Memory B cell (primary cell): ENCODE measurements around the gene CHRNA7.
"Not testable (repeated sequence)": the region's sequence is repeated elsewhere in the genome, so short reads cannot be mapped to it uniquely, and the experiment has no call there.

Source experiments
- ATAC-seq: fragments of 150-1000 bp; cut with Tn5 transposase; 2 replicates; pipeline ENCODE4 v1.10.0; 2021; ENCODE audit warnings: low read depth, mild to moderate bottlenecking, moderate library complexity
- DNase-seq, 2 donors: peaks; one replicate each; pipeline ENCODE4 v3.0.0; 2022; ENCODE audit warnings: low spot score in 2 of 2
- H3K27ac Mint-ChIP-seq: one replicate; pipeline ENCODE4 v1.8.0; 2022; ENCODE audit warnings: mild to moderate bottlenecking, moderate library complexity, mixed read lengths
- H3K27me3 Mint-ChIP-seq: one replicate; pipeline ENCODE4 v1.8.0; 2022; ENCODE audit warnings: mixed read lengths
- H3K36me3 Mint-ChIP-seq: one replicate; pipeline ENCODE4 v1.8.0; 2022; ENCODE audit warnings: mild to moderate bottlenecking, mixed read lengths
- H3K4me1 Mint-ChIP-seq: one replicate; pipeline ENCODE4 v1.8.0; 2022; ENCODE audit warnings: mixed read lengths
- H3K4me3 Mint-ChIP-seq: one replicate; pipeline ENCODE4 v1.8.0; 2022; ENCODE audit warnings: mild to moderate bottlenecking, moderate library complexity, mixed read lengths
- H3K9me3 Mint-ChIP-seq: one replicate; pipeline ENCODE4 v1.8.0; 2022; ENCODE audit warnings: mixed read lengths

Gene CHRNA7

DNA sequence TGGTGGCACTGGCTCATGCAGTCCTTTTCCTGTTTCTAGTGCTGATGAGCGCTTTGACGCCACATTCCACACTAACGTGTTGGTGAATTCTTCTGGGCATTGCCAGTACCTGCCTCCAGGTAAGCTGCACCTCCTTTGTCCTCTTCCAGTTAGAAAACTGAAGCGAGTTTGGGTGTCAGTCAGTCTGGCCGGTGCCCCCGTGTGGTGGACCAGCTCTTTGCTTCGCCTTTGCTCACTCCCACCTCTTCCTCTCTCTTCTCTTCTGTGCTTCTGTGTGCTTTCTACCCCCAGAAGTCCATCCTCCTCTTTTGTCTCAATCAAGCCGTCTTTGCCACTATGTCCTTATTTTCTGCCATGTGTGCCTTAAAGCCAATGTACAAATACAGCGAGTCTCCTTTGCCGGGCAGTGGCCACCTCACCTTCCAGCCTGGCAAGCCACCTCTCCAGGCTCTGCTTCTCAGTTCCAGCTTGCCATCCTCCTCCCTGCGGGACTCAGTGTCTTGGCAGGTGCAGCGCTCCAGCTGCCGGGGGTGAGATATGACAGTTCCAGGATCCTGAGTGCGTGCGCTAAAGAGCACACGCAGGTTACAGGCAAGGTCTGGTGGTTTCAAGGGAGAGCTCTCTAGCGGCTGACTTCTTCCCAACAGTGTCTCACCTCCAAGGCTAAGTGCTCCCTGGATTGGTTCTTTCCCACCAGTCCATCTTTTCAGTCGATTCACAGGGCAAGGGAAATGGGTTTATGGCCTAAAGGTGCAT, 123.7 kb downstream of the CHRNA7 start:
- not testable (repeated sequence) for H3K27me3 Mint-ChIP-seq, H3K4me3 Mint-ChIP-seq, H3K27ac Mint-ChIP-seq, H3K4me1 Mint-ChIP-seq, H3K36me3 Mint-ChIP-seq, H3K9me3 Mint-ChIP-seq, DNase-seq, ATAC-seq

DNA sequence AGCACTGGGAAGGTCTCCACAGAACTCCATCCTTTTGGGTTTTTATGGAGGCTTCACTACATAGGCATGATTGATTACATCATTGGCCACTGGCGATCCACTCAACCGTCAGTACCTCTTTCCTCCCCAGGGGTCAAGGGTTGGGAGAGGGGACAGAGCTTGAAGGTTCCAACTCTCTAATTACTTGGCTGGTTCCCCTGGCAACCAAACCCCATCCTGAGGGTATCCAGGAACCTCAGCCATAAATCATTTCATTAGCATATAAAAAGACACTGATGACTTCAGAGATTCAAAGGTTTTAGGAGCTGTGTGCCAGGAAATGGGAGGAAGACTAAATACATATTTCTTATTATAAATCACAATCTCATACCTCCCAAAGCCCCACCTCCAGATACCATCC, 131.8 kb downstream of the CHRNA7 start:
- not testable (repeated sequence) for H3K36me3 Mint-ChIP-seq, H3K27me3 Mint-ChIP-seq, H3K9me3 Mint-ChIP-seq, ATAC-seq, H3K4me1 Mint-ChIP-seq, H3K4me3 Mint-ChIP-seq, DNase-seq, H3K27ac Mint-ChIP-seq

DNA sequence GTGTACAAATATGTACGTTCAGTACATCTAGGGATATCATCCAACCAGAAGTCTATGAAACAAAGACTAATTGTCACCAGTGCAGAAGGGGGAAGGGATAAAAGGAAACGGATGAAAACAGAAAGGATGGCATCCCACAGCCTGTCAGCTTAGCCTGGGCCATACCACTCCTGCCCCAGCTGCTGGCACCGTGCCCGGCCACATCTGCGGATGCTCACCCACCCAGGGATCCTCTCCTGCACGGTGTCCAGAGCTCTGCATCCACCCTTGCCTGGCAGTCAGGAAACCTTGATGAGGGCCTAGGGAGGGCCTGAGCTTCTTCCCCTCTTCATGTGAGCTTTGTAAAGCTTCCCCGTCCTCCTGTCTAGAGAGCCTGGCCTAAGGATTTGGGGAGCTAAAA, 133.8 kb downstream of the CHRNA7 start:
- H3K9me3 Mint-ChIP-seq = not testable (repeated sequence)

DNA sequence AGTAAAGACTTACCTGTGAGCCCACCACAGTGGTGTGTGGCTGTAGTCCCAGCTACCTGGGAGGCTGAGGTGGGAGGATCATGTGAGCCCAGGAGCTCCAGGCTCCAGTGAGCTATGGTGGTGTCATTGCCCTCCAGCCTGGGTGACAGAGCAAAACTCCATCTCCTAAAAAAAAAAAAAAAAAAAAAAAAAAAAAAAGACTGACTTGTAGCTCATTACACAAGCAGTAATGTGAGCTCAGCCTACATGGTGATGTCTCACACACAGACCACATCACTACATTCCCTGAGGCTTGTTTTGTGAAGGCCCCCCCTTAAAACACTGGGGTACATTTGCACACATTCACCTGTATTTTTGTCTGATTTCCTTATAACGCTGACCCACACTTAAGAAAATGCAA, 134.4 kb downstream of the CHRNA7 start:
- not testable (repeated sequence) for H3K27me3 Mint-ChIP-seq, H3K9me3 Mint-ChIP-seq, H3K4me3 Mint-ChIP-seq, H3K36me3 Mint-ChIP-seq, DNase-seq, H3K27ac Mint-ChIP-seq, ATAC-seq, H3K4me1 Mint-ChIP-seq

More for the DNA sequence above, 133.8 kb downstream of the CHRNA7 start:
- not testable (repeated sequence) for H3K4me1 Mint-ChIP-seq, H3K36me3 Mint-ChIP-seq, H3K27ac Mint-ChIP-seq, H3K4me3 Mint-ChIP-seq, H3K27me3 Mint-ChIP-seq, DNase-seq, ATAC-seq

DNA sequence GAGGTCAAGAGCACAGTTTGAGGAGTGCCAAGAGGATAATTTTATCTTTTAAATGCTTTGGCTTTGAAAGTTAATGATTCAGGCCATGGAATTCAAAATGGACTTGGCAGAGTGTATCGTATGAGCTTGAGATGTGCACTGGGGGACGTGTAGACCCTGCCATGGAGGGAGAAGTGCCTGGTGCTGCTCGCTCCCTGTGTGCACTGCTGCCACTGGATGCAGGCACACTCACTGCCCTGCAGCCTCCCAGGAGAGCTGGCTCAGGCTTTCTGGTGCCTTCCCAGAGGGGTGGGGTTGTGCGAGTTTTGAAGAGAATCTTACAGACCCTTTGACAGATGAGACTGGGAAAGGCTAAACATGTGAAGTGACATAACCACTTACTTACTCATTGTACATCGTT, 135.5 kb downstream of the CHRNA7 start:
- not testable (repeated sequence) for H3K4me1 Mint-ChIP-seq, H3K9me3 Mint-ChIP-seq, H3K4me3 Mint-ChIP-seq, H3K36me3 Mint-ChIP-seq, H3K27ac Mint-ChIP-seq, ATAC-seq, H3K27me3 Mint-ChIP-seq, DNase-seq

DNA sequence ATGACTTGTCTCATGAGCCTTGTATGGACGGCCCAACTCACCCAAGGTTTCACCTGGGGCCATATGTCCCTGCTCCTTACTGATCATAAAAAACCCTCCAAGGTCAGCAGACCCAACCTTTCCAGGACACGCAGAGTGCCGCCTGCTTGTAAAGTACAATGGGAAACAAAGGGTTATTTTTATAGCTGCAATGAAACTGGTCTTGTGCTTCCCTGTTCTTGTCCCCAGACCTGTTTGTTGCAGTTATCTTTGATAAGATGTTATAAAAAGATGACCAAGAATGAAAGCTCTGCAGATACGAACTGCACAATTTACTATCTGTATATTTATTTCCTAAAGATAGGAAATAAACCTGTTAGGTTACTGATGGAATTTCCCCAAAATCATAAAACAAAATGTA, 136.0 kb downstream of the CHRNA7 start:
- ATAC-seq, H3K27me3 Mint-ChIP-seq, H3K36me3 Mint-ChIP-seq, H3K9me3 Mint-ChIP-seq, H3K4me3 Mint-ChIP-seq, H3K4me1 Mint-ChIP-seq, H3K27ac Mint-ChIP-seq, DNase-seq: not testable (repeated sequence)

DNA sequence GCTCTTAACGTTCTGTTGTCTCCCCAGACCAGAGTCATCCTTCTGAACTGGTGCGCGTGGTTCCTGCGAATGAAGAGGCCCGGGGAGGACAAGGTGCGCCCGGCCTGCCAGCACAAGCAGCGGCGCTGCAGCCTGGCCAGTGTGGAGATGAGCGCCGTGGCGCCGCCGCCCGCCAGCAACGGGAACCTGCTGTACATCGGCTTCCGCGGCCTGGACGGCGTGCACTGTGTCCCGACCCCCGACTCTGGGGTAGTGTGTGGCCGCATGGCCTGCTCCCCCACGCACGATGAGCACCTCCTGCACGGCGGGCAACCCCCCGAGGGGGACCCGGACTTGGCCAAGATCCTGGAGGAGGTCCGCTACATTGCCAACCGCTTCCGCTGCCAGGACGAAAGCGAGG, 137.6 kb downstream of the CHRNA7 start:
- not testable (repeated sequence) for H3K27me3 Mint-ChIP-seq, H3K4me1 Mint-ChIP-seq, H3K27ac Mint-ChIP-seq, DNase-seq, H3K36me3 Mint-ChIP-seq, H3K9me3 Mint-ChIP-seq, H3K4me3 Mint-ChIP-seq, ATAC-seq

DNA sequence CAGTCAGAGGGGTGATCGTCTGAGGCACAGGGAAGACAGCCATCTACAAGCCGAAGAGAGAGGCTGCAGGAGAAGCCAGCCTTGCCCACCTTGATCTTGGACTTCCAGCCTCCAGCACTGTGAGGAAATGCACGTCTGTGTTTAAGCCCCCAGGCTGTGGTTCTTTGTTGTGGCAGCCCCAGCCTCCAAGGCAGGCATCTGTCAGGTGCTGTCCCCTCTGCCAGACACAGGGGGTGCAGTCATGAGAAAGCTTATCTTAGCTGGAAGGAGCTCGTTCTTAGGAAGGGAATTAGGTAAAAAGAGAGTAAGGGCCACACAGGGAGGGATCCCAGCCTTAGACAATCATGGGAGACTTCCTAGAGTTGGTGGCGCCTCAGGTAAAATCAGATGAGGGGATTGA, 150.3 kb downstream of the CHRNA7 start:
- not testable (repeated sequence) for H3K27me3 Mint-ChIP-seq, H3K4me1 Mint-ChIP-seq, H3K9me3 Mint-ChIP-seq, H3K4me3 Mint-ChIP-seq, H3K36me3 Mint-ChIP-seq, DNase-seq, H3K27ac Mint-ChIP-seq, ATAC-seq

DNA sequence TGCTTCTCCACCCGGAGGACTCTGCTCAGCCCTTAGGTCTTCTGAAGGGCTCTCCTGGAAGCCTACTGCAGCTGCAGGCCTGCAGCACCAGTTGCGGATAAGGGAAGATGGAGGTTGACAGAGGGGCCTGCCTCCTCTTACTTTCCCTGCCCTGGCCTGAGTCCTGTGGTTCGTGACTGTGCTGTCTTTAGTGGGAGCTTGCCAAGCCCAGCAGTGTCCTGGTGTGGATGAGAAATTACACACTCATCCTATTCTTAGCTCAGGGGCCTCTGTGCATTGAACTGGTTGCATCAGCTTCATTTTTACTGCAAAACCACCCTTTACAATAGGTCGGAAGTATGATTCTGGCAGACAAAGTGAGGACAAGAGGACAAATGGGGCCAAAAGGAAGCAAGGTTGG, 163.5 kb downstream of the CHRNA7 start:
- DNase-seq, H3K4me1 Mint-ChIP-seq, H3K4me3 Mint-ChIP-seq, ATAC-seq, H3K36me3 Mint-ChIP-seq, H3K27ac Mint-ChIP-seq, H3K27me3 Mint-ChIP-seq, H3K9me3 Mint-ChIP-seq: not testable (repeated sequence)

DNA sequence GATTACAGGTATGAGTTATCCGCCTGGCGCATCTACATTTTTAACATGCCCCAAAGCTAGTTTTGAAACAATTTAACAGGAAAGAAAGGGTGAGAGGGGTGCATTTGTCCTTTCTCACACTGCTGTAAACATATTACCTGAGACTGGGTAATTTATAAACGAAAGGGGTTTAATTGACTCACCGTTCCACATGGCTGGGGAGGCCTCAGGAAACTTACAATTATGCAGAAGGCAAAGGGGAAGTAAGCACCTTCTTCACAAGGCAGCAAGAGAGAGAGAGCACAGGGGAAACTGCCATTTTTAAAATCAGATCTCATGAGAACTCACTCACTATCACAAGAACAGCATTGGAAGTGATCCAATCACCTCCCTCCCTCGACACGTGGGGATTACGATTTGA, 165.9 kb downstream of the CHRNA7 start:
- ATAC-seq = peak; percentile 83
- H3K4me3 Mint-ChIP-seq, DNase-seq, H3K4me1 Mint-ChIP-seq, H3K27ac Mint-ChIP-seq, H3K27me3 Mint-ChIP-seq, H3K9me3 Mint-ChIP-seq, H3K36me3 Mint-ChIP-seq: not testable (repeated sequence)

DNA sequence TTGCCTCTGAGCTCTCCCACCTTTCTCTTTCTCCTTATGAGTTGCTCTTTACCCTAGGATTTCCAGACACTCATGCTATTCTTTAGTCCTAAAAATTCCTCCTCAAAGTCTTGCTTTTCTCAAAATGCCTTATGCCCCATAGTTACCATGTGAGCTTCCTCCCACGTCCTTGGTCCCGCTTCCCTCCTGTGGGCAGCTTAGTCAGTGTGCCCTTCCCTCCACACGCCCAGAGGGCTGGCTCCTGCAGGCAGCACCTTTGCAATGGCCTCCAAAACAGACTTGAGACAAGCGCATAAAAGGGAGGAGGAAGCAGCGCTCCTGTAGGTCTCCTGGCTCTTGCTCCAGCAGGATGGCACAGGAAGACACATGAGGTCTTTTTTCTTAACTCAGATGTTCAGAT, 168.6 kb downstream of the CHRNA7 start:
- H3K36me3 Mint-ChIP-seq, H3K4me1 Mint-ChIP-seq, DNase-seq, H3K27ac Mint-ChIP-seq, ATAC-seq, H3K9me3 Mint-ChIP-seq, H3K27me3 Mint-ChIP-seq, H3K4me3 Mint-ChIP-seq: not testable (repeated sequence)

DNA sequence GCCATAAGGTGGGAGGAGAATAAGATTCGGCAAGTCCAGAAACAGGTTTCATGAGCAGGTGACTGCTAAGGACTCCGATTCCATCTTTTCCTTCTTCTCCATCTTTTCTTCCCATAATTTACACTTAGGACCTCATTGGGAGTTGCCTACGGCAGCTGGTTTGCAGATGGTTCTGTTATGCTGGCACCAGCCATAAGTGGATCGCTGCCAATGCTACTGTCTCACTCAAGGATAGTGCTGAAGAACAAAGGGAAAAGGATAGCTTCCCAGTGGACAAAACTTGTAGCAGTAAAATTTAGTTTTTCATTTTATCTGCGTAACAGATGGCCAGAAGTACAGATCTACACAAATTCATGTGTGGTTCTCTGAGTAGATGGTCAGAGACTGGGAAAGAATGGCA, 178.8 kb downstream of the CHRNA7 start:
- not testable (repeated sequence) for H3K9me3 Mint-ChIP-seq

DNA sequence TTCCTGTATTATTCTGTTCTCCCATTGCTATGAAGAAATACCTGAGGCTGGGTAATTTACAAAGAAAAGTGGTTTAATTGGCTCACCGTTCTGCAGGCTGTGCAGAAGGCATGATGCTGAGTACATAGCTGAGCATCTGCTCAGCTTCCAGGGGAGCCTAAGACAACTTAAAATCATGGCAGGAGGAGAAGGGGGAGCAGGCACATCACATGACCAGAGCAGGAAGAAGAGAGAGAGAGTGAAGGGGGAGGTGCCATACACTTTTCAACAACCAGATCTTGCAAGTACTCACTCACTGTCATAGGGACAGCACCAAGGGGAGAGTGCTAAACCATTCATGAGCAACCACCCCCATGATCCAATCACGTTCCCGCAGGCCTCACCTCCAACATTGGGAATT, 188.4 kb downstream of the CHRNA7 start:
- Mint-ChIP-seq H3K4me3 (no peak overlapping the region), H3K27ac (no peak overlapping the region), H3K36me3 (peaks cover 1% of the 10 kb centered on the region), H3K4me1 (no peaks in the 10 kb centered on the region), H3K9me3 (peaks cover 11% of the 10 kb centered on the region), H3K27me3 (peaks cover 1% of the 10 kb centered on the region)
- ATAC-seq (no peak), DNase-seq (no peak)

More for the DNA sequence above, 178.8 kb downstream of the CHRNA7 start:
- not testable (repeated sequence) for H3K27ac Mint-ChIP-seq, H3K4me1 Mint-ChIP-seq, H3K4me3 Mint-ChIP-seq, H3K36me3 Mint-ChIP-seq, DNase-seq, ATAC-seq, H3K27me3 Mint-ChIP-seq
